Adipocyte (in vitro differentiated cells): ENCODE measurements around the gene CCDC137.
A peak's percentile ranks its signal among the peaks of the same experiment; 100 is the strongest.

Source experiments
- DNase-seq: peaks from one replicate; pipeline ENCODE4 v3.0.0-alpha.2; 2015; ENCODE audit warnings: low read depth
- H3K27me3 ChIP-seq: replicated peaks from 2 replicates; pipeline ENCODE4 v1.7.0; 2013; ENCODE audit warnings: mild to moderate bottlenecking, low read length, moderate library complexity; ENCODE audit not compliant: control insufficient read depth, insufficient read depth
- H3K36me3 ChIP-seq: 2 replicates; pipeline ENCODE4 v1.7.0; 2013; ENCODE audit warnings: low read length, mild to moderate bottlenecking, moderate library complexity; ENCODE audit not compliant: control insufficient read depth, insufficient read depth, severe bottlenecking
- H3K4me1 ChIP-seq: 2 replicates; pipeline ENCODE4 v1.7.0; 2013; ENCODE audit warnings: mild to moderate bottlenecking, low read length, moderate library complexity; ENCODE audit not compliant: control insufficient read depth, insufficient read depth
- H3K4me3 ChIP-seq: 2 replicates; pipeline ENCODE4 v1.7.0; 2013; ENCODE audit warnings: mild to moderate bottlenecking, low read length, moderate library complexity
- H3K9ac ChIP-seq: 2 replicates; pipeline ENCODE4 v1.7.0; 2013; ENCODE audit warnings: mild to moderate bottlenecking, low read length, moderate library complexity
- H3K9me3 ChIP-seq: 2 replicates; pipeline ENCODE4 v1.7.0; 2013; ENCODE audit warnings: mild to moderate bottlenecking, low read length, moderate library complexity; ENCODE audit not compliant: control insufficient read depth

CCDC137 gene

DNA sequence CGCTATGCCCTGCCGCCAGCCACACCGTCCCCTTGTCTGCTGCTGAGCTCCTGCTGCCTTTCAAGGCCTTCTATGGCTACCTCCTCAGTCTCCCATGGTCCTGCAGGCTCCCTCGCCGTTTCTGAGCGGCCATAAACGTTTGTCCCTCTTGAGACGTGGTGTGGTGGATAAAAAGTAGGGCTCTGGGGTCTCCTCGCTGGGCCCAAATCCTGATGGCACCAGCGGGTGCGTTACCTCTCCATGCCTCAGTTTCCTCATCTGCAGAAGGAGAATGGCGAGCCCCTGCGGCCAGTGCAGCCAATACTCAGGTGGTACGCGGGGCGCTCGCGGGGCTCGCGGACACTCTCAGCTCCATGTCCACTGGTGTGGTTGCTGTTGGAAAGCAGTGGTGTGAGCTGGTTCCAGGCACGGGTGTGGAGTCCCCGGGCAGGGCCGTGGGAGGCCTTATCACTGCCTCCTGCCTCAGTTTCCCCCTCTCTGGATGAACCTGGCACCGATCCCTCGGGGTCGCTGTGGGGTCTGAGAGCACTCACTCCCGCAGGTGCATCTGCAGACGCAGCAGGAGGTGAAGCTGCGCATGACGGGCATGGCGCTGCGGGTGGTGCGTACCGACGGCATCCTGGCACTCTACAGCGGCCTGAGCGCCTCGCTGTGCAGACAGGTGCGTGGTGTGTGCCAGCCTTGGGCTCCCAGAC, 48.0 kb downstream of the CCDC137 start:
- Histone ChIP-seq H3K27me3 (no peaks in the 10 kb centered on the region), H3K36me3 (no peaks in the 10 kb centered on the region), H3K9ac (peak overlapping the region; percentile 79), H3K4me3 (peak overlapping the region; percentile 81), H3K4me1 (peaks cover 39% of the 10 kb centered on the region), H3K9me3 (no peaks in the 10 kb centered on the region)
- DNase-seq, result no peak

DNA sequence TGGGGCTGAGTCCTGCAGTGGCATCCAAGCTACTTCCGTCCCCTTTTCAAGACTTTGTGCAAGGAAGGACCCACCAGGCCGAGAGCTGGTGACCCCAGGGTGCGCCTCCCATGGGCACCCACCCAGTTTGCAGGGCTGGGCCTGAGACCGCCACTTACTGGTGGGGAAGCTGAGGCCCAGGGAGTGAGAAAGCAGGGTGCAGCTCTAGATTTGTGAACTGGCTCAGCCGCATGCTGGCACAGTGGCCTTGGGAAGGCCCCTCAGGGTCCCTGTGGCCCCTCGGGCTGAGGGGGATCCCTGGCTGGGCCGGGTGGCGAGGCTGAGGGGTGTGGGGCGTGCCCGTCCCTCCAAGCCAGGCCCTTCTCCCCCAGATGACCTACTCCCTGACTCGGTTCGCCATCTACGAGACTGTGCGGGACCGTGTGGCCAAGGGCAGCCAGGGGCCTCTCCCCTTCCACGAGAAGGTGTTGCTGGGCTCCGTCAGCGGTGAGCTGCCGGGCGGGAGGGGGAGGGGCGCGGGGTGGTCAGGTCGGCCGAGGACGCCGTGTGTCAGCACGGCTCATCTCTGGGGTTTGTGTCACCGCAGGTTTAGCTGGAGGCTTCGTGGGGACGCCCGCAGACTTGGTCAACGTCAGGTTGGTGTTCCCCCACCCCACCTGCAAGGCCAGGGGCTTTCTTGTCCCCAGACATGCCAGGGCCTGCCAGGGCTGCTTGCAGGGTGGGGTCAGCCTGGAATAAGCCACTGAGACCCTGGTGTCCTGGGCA, 48.8 kb downstream of the CCDC137 start:
- no peak overlapping the region for H3K9ac ChIP-seq
- no peak for DNase-seq
- peaks cover 33% of the 10 kb centered on the region for H3K4me1 ChIP-seq
- H3K4me3 ChIP-seq, result no peak overlapping the region
- H3K36me3 ChIP-seq, result no peaks in the 10 kb centered on the region
- H3K9me3 ChIP-seq, result no peaks in the 10 kb centered on the region
- H3K27me3 ChIP-seq, result no peaks in the 10 kb centered on the region

DNA sequence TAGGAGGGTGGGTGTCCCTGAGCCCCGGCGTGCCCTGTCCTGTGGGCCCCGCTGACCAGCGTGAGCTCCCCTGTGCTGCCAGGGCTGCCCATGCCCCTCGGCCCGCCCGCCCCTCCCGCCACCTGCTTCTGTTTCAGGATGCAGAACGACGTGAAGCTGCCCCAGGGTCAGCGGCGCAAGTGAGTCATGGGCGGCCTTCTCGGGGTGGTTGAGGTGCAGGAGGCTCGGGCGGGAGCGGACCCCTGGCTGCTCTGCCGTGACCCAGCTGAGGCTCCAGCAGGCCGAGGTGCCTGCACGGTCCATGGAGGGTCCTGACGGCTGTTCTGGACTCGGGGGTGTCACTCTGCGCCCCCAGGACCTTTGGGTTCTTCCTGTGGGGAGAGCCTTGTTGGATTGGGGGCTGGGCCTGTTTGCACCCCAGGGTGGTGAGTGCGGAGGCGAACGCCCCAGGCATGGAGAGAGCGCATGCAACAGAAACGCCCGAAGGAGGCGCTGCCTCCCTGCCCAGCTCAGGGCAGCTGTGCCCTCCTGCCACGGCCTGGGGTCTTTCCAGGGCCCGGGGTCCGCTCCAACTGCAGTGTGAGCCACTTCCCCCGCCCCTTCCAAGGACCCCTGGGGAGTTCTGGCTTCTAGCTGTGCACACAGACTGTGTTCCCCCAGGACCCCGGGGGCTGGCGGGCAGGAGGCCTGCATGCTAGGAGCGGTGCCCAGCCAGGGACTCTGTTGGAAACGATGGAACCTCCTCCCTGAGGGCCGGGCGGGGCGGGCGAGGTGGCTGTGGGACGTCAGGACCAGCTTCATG, 49.5 kb downstream of the CCDC137 start:
- H3K27me3 ChIP-seq, result no peaks in the 10 kb centered on the region
- H3K9me3 ChIP-seq, result no peaks in the 10 kb centered on the region
- DNase-seq, result no peak
- H3K36me3 ChIP-seq, result no peaks in the 10 kb centered on the region
- H3K4me3 ChIP-seq, result no peak overlapping the region
- H3K9ac ChIP-seq, result no peak overlapping the region
- peaks cover 26% of the 10 kb centered on the region for H3K4me1 ChIP-seq

DNA sequence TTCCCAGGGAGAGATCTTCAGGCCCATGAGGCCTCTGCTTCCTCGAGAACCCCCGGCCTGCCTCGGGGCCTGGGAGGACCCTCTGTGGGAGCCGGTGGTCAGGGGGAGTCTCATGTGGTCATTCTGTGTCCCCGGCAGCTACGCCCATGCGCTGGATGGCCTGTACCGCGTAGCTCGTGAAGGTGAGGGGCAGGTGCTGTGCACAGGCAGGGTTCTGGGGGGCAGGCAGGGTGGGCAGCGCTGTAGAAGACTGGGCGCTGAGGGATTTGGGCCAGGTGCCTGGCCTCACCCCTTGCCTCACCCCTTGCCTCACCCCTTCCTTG, 50.1 kb downstream of the CCDC137 start:
- H3K9me3 ChIP-seq, result no peaks in the 10 kb centered on the region

DNA sequence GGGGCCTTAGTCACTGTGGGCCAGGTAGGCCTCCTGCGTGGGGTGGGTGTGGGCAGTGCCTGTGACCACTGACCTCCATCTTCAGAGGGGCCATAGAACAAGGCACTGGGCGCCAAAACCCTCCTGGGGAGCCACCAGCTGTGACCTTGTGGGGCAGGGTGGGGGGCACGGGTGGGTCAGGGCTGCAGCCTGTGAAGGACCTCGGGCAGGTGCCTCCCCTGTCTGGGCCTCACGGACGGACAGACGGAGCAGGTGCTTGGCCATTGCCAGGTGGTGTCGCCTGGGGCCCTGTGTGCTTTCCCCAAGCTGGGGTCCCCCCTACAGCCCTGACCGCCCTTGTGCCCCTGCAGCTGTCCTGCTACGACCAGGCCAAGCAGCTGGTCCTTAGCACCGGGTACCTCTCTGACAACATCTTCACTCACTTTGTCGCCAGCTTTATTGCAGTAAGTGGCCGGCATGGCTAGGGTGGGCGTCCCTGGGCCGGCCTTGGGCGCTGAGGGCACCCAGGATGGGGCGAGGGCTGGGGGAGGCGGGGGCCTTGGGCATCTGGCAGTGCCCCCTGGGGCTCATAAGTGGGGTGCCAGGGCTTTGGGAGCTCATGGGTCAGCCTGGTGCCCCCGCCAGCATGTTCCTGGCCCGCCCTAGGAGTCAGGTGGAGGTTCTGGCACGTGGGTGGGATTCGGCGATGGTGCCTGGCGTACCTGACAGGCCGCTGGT, 50.7 kb downstream of the CCDC137 start:
- Histone ChIP-seq H3K4me1 (peaks cover 23% of the 10 kb centered on the region), H3K27me3 (no peaks in the 10 kb centered on the region), H3K36me3 (no peaks in the 10 kb centered on the region), H3K9me3 (no peaks in the 10 kb centered on the region), H3K9ac (no peak overlapping the region), H3K4me3 (no peak overlapping the region)
- DNase-seq, result no peak

More for the DNA sequence above, 50.1 kb downstream of the CCDC137 start:
- peaks cover 22% of the 10 kb centered on the region for H3K4me1 ChIP-seq
- H3K27me3 ChIP-seq, result no peaks in the 10 kb centered on the region
- no peaks in the 10 kb centered on the region for H3K36me3 ChIP-seq
- DNase-seq, result no peak
- H3K4me3 ChIP-seq, result no peak overlapping the region
- no peak overlapping the region for H3K9ac ChIP-seq

DNA sequence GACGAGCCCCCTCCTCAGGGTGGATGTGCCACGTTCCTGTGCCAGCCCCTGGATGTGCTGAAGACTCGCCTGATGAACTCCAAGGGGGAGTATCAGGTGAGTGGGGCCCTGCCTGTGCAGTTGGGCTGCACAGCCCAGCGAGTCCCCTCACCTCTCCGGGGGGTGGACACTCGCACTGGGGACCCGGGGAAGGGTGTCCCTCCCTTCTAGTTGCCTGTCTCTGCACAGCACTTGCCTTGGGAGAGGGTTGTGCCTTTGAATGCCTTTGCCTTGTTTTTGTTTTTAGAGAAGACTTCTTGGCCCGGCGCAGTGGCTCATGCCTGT, 51.2 kb downstream of the CCDC137 start:
- Histone ChIP-seq H3K9me3 (no peaks in the 10 kb centered on the region), H3K27me3 (no peaks in the 10 kb centered on the region), H3K4me1 (peaks cover 26% of the 10 kb centered on the region), H3K9ac (no peak overlapping the region), H3K4me3 (no peak overlapping the region), H3K36me3 (no peaks in the 10 kb centered on the region)
- DNase-seq, result no peak

DNA sequence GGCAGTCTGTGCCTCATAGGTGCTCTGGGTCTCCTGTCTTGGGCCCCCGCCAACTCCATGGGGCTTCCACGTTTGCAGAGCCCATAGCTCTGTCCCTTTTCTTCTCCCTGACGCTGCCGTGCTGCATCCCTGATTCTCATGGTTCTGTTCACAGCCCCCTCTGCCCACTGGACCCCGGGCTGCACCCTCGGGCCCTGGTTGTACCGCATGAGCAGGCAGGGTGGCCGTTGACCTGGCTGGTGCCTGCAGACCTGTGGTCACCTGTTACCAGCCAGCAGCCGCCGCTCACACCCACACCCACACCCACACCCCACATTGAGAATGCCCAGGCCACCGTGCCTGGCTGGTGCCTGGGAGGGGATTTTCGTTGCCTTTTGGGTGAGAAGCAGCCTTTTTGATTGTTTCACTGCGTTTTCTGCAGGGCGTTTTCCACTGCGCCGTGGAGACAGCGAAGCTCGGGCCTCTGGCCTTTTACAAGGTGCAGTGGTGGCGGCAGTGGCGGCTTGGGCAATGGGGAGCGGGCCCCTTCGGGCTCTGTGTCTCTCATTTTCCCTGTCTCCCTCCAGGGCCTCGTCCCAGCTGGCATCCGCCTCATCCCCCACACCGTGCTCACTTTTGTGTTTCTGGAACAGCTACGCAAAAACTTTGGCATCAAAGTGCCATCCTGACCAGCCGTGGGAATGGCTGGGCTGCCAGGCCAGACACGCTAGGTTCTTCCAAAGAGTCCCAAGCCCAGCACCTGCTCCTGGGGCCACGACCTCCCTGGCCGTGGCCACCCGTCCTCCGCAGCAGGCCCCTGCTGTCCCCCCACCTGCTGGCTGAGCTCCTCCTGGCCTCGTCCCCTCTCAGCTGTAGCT, 53.1 kb downstream of the CCDC137 start:
- peaks cover 20% of the 10 kb centered on the region for H3K4me1 ChIP-seq
- no peak overlapping the region for H3K9ac ChIP-seq
- DNase-seq, result no peak
- H3K36me3 ChIP-seq, result no peaks in the 10 kb centered on the region
- H3K4me3 ChIP-seq, result no peak overlapping the region
- H3K27me3 ChIP-seq, result no peaks in the 10 kb centered on the region
- H3K9me3 ChIP-seq, result no peaks in the 10 kb centered on the region

DNA sequence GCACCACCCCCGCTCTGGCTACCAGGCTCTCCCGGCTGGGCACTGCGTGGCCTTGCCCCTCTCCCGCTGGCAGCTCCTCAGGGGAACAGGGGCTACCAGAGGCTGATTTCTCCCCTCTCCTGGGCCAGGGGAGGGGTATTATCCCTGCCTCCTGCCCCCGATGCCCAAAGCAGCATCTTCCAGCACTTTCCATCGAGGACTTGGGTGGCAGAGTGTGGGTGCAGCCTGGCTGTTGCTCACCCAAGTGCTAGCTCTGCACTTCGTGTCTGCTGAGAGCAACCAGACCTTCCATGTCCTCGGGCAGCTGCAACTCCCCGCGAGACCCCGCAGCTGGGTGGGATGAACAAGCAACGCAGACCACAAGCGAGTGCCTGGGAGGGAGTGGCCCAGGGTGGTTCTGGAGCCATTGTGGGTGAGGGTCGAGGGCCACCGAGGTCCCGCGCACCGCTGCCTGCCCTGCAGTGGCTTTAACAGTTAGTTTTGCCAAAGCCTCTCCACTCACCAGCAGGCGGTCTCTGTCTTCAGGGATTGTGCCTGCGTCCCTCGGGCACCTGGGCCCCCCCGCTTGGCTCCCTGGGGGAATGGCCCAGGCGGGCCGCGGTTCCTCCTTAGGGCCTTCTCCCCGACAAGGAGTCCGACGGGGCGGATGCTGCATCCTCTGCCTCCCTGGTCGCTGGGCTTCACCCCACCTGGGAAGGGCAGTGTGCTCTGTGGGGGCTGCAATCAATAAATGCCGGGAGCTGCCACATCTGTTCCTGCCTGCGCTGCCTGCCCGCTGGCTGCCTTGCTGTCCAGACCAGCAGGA, 53.9 kb downstream of the CCDC137 start:
- Histone ChIP-seq H3K9ac (no peak overlapping the region), H3K36me3 (no peaks in the 10 kb centered on the region)

DNA sequence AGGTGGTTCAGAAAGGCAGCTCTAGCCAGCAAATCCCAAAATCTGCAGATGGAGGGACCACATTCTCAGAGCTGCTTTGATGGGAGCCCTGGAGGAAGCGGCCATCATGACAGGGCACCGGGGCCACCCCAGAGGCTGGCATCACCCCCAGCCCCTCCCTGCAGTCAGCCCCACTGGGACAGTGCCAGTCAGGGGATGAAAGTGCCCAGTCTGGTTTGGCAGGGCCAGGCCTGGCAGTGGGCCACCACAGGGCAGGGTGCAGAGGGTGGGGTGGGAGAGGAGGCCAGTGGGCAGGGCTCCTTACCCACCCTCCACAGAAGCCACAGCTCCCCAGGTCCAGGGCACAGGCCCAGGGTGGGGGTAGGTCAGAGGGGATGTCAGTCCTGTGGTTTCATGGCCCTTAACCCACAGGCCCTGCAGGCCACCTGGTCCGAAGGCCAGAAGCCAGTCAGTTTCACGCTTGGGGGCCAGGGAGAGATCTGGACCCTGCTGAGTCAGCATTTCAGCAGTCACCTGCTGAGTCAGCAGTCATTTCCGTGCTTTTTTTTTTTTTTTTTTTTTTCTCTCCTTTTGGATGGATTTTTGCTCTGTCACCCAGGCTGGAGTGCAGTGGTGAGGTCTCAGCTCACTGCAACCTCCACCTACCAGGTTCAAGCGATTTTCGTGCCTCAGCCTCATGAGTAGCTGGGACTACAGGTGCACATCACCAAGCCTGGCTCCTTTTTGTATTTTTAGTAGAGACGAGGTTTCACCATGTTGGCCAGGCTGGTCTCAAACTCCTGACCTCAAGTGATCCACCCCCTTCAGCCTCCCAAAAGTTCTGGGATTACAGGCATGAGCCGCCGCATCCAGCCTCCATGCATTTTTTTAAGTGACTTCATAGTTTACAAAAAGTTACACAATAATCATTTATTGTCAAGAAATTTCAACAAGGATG, 55.9 kb downstream of the CCDC137 start:
- no peak overlapping the region for H3K9ac ChIP-seq
- H3K4me1 ChIP-seq, result peaks cover 20% of the 10 kb centered on the region
- H3K27me3 ChIP-seq, result no peaks in the 10 kb centered on the region
- no peak for DNase-seq
- no peak overlapping the region for H3K4me3 ChIP-seq
- H3K36me3 ChIP-seq, result no peaks in the 10 kb centered on the region
- no peaks in the 10 kb centered on the region for H3K9me3 ChIP-seq

More for the DNA sequence above, 53.9 kb downstream of the CCDC137 start:
- H3K4me1 ChIP-seq, result peaks cover 20% of the 10 kb centered on the region
- H3K27me3 ChIP-seq, result no peaks in the 10 kb centered on the region
- DNase-seq, result no peak
- H3K9me3 ChIP-seq, result no peaks in the 10 kb centered on the region
- no peak overlapping the region for H3K4me3 ChIP-seq
